SU-DHL-6 (cell line): ENCODE results near the gene RELCH.

Experiments used
- CTCF ChIP-seq: fragments of 200-600 bp; sonication (generic); IDR thresholded peaks from one replicate; pipeline ENCODE4 v1.5.1; 2017; ENCODE audit warnings: antibody characterized with exemption, mild to moderate bottlenecking, low read length, moderate library complexity; ENCODE audit not compliant: insufficient read depth, poor library complexity, severe bottlenecking
- EZH2phosphoT487 ChIP-seq: fragments of 200-600 bp; sonication (generic), shearing (Covaris generic); conservative IDR thresholded peaks from 2 replicates; pipeline ENCODE4 v1.6.1; 2018; ENCODE audit warnings: mild to moderate bottlenecking, antibody characterized with exemption, low read length, moderate library complexity, mixed read lengths

GRCh38 chr18:62337336-62337735 lies 150.3 kb downstream of the RELCH start:
- no peak for TF ChIP-seq CTCF
- TF ChIP-seq EZH2phosphoT487: no peak
